Glomerular visceral epithelial cell (primary cell): ENCODE results near the gene DDIT4.
A peak's percentile ranks its signal among the peaks of the same experiment; 100 is the strongest.
"Not testable (repeated sequence)": the region's sequence is repeated elsewhere in the genome, so short reads cannot be mapped to it uniquely, and the experiment has no call there.

Source experiments
- DNase-seq: peaks from one replicate; pipeline ENCODE4 v3.0.0-alpha.2; 2016; ENCODE audit errors: extremely low spot score

Gene DDIT4, protein sequence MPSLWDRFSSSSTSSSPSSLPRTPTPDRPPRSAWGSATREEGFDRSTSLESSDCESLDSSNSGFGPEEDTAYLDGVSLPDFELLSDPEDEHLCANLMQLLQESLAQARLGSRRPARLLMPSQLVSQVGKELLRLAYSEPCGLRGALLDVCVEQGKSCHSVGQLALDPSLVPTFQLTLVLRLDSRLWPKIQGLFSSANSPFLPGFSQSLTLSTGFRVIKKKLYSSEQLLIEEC

DNA sequence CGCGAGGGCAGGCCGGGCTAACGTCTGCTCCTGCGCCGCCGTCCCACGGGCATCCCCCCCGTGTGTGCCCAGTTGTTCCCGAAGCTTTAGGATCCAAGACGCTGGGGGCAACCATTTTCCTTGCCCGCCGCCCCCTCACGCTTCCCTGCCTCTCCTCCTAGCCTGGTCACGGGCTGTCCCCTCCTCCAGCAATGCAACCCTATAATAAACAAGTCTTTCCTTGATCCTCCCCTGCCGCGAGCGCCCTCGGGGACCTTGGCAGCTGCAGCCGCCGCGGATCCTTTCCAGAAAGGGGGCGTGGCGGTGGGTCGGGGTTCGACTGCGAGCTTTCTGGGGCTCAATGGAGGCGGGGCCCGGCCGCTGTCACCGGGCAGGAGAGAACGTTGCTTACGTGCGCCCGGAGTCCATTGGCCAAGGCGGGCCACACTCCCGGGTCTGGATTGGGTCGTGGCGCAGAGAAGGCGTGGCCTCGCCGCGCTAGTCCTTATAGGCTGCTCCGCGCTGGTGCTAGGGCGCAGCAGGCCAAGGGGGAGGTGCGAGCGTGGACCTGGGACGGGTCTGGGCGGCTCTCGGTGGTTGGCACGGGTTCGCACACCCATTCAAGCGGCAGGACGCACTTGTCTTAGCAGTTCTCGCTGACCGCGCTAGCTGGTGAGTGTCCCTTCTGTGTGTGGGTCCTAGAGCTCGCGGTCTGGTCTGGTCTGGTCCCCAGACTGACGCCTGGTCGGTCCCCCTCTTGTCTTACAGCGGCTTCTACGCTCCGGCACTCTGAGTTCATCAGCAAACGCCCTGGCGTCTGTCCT, at the start of gene DDIT4:
TSS of gene DDIT4 (plus strand) at position 515 of the 803 bp plus-strand sequence. CDS start 293 bp downstream, outside the sequence.
- peak; percentile 99 for DNase-seq

DNA sequence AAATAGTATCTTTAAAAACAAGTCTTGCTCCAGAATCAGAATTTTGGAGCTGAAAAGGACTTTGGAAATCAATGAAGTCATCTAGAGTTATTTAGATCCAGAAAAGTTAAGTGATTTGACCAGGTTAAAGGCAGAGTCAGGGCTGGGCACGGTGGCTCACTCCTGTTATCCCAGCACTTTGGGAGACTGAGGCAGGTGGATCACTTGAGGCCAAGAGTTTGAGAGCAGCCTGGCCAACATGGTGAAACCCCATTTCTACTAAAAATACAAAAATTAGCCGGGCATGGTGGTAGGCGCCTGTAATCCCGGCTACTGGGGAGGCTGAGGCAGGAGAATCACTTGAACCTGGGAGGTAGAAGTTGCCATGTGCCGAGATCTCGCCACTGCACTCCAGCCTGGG, 49.5 kb upstream of the DDIT4 start:
- DNase-seq, result not testable (repeated sequence)

DNA sequence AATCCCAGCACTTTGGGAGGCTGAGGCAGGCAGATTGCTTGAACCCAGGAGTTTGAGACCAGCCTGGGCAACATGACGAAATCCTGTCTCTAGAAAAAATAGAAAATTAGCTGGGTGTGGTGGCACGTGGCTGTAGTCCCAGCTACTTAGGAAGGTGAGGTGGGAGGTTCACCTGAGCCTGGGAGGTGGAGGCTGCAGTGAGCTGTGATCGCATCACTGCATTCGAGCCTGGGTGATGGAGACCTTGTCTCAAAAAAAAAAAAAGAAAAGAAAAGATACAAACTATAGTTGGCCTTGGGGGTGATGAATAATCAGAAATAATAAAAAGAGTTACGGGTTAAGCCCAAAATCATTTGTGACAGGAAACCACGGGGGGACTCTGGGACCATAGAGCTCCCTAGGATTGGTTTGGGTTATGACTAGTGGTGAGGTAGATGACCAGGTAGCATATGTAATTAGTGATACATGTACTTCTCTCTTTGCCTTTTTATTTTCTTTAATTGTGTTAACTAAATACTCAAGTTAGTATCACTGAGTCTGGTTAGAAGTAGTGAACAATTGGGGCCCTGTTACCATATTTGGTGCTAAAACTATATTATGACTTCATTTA, 47.2 kb upstream of the DDIT4 start:
- DNase-seq, result no peak

DNA sequence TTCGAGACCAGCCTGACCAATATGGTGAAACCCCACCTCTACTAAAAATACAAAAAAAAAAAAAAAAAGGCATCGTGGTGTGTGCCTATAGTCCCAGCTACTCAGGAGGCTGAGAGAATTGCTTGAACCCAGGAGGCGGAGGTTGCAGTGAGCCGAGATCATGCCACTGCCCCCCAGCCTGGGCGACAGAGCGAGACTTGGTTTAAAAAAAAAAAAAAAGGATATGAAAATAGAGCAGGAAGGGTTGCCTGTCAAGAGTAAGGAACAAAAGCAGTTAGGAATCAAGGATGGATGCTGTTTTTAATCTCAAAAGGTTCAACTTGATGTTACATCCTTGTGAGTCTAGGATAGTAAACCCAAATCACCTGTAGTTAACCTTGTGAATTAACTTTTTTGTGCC, 45.9 kb upstream of the DDIT4 start:
- DNase-seq, result no peak

DNA sequence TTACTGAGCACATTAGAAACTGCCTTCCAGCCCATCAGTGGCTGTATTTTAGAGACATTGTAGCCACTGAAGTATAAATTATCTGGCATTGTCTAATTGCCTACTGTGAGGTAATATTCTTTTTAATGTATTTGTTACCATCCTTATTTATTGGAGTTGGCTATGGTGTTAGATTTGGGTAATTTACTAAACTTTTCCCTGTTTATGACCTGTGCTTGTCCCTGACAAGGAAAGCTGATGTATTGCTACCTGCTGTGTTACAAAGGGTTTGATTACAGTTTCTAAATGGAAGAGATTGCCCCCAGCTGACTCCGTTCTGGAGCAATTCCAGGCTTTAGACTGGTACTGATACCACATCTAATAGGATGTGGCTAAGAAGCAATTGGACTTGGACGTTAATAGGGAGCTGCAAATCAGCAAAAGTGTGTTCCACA, 45.4 kb upstream of the DDIT4 start:
- no peak for DNase-seq

DNA sequence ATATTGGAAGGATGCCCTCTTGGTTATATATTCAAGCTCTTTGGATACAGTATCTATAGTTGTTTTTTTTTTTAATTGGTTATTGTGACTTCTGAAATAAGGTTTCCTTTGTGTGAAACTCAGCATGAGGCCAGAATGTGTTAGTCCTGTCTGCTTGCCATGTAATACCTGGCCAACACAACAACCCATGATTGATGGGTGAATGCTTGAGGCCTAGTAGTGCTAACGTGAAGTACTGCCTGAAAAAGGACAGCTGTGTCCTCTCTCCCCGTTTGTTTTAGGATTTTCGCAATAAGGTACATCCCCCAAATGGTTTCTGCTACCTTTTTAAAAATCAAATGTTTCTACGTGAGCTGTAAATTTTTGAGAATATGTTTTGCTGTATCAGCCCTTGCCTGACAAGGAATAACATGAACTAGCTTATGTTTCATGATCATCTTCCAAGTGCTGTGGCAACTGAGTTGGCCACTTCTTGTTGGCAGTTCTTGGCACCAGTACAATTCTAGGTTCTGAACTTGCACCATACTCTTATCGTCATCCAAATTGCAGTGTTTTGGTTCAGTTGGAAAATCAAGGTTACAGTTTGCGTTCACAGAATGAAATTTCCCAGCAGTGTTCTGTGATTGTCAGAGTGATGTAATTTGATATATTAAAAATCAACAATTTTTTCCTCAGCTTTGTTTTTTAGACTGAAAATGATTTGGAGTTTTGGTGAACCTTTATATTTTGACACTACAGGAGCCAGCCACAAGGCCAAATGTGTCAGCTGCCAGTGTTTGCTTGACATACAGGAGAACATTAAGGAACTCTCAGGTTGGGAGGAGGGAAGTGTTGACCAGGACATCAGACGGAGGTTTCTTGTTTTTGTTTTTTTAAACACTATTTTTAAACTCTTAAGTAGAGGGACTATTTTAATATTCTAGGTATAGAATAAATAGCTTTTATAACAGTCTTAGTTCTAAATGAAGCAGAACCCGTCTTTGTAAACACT, 44.2 kb upstream of the DDIT4 start:
- DNase-seq, result no peak

DNA sequence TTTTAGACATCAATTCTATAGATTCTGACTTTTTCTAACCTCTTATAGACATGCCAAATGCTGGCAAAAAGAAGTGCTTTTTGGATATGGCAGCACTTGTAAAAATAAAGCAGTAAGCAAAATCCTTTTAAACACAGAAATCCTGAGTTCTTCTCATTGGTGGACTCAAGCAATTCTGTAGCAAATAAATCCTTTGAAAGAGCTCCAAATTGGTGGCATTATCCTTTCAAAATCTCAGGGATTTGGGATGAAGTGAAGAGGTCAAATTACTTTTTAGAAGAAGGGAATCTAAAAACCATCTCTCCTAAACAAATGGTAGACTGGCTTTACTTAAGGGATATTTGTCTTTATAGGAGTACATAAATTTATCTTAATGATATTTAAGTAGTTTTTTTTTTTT, 40.1 kb upstream of the DDIT4 start:
- no peak for DNase-seq

DNA sequence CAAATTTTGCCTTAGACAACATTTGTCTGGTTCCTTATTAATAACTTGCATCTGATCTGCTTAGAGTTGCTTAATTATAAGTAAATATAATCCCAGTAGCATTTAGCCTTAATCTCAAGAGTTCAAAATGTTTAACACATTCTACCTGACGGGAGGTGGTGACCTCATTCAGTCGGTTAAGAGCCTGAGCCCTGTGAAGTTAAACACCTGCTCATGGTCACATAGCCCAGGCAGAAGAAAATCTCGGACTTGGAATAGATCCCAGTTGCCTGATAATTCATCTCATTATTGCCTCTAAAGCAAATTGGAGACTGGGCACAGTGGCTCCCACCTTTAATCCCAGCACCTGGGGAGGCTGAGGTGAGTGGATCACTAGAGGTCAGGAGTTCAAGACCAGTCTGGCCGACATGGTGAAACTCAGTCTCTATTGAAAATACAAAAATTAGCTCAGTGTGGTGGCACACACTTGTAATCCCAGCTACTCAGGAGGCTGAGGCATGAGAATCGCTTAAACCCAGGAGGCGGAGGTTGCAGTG, 39.1 kb upstream of the DDIT4 start:
- DNase-seq, result no peak

DNA sequence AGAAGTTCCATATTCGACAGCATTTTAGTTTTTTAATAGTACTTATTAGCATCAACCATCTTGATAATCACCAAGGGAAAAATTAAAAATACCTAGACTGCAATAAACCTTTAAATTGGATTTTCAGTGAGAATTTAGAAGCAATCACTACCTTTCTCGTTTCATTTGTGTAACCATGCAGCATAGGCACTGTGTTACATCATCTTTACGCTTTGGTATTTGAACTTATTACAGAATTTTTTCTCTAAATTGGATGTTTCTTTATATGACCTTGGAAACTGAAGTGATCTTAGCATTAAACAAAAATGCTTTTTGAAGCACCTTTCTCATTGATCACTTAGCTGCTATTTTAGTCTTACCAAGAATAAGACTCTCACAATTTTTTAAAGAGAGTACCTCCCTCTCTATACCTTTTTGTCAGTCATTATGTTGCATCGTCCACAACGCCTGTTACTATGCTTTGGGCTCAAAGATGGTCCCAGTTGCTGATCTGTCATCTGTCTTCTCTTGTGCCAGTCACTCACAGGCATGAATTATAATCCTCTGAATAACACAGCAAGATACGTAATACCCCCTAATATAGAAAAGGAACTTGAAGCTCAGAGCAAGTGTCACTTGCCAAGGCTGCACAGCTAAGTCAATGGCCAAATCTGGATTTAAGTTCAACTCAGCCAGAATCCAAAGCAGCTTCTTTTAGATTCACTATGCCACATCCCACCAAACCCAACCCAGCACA, 38.0 kb upstream of the DDIT4 start:
- DNase-seq, result no peak

DNA sequence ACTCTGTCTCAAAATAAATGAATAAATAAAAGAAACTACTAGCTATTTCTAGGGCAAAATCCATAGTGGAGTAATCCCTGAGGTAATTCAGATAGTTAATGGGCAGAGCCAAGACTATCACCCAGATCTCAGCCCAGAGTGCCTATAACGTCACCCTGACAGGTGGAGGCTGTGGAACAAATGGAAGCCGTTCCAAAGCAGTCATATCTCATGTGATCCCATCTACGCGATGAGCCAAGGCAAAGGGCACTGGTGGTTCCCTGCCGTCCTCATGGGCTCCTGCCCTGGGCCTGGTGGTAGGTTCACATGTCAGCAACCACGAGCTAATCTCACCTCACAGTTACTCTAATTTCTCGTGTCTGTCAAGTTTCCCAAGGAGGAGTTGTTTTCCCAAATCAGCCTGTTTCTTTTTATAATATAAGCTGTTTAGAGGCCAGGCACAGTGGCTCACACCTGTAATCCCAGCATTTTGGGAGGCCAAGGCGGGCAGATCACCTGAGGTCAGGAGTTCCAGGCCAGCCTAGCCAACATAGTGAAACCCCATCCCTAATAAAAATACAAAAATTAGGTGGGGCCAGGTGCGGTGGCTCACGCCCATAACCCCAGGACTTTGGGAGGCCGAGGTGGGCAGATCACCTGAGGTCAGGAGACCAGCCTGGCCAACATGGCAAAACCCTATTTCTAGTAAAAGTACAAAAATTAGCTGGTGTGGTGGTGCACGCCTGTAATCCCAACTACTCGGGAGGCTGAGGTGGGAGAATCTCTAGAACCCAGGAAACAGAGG, 35.1 kb upstream of the DDIT4 start:
- DNase-seq, result no peak

DNA sequence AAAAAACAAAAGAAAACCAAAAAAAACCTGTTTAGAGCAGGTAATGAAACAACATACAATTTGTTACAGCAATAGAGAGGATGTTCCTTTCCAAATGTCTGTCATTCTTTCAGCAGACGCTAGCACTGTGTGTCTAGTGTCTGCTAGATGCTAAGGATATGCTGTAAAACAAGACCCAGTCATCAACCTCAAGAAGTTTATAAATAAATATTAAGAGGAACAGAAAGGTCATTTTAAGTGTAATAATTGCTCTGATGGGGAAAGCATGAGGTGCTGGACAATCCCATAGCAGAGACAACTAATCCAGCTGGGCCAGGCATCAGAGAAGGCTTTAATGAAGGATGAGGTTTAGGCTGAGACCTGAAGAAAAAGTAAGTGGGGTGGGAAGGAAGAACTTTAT, 34.3 kb upstream of the DDIT4 start:
- no peak for DNase-seq

DNA sequence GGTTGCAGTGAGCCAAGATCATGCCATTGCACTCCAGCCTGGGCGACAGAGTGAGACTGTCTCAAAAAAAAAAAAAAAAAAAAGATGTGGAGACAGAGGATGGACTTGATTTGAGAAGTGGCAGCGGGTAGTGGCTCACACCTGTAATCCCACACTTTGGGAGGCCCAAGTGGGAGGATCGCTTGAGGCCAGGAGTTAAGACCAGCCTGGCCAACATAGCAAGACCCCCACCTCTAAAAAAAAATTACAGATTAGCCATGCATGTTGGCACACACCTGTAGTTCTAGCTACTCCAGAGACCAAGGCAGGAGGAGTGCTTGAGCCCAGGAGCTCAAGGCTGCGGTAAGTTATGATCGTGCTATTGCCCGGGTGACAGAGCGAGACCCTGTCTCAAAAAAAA, 33.4 kb upstream of the DDIT4 start:
- DNase-seq, result no peak

DNA sequence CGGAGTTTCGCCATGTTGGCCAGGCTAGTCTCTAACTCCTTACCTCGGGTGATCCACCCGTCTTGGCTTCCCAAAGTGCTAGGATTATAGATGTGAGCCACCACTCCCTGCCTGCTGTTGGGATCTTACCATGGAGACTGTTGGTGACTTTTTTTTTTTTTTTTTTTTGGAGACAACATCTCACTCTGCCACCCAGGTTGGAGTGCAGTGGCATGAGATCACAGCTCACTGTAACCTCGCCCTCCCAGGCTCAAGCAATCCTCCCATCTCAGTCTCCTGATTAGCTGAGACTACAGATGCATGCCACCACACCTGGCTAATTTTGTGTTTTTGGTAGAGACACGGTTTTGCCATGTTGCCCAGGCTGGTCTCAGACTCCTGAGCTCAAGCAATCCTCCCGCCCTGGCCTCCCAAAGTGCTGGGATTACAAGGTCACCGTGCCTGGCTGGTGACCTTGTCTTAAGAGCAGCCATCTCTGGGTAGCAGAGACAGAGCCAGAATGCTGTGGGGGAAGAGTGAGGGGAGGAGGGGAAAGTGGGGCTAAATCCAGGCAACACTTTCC, 32.0 kb upstream of the DDIT4 start:
- DNase-seq, result no peak

DNA sequence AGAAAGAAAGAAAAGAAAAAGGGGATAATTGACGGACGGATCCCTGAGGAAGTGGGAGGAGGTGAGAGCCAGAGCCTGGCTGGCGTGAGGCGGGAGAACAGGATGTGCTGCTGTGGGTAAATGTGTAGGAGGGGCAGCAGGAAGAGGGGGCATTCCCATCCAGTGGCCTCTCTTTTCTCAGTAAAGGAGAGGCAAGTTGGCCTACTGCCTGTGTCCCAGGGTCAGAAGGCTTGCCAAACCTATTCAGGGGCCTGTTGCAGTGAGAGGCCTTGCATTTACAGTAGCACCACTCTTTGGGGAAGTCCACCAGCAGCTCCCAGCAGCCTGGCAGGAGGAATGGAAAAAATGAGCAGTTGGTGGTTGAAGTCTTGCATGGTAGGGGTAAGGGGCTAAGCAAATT, 31.0 kb upstream of the DDIT4 start:
- no peak for DNase-seq

DNA sequence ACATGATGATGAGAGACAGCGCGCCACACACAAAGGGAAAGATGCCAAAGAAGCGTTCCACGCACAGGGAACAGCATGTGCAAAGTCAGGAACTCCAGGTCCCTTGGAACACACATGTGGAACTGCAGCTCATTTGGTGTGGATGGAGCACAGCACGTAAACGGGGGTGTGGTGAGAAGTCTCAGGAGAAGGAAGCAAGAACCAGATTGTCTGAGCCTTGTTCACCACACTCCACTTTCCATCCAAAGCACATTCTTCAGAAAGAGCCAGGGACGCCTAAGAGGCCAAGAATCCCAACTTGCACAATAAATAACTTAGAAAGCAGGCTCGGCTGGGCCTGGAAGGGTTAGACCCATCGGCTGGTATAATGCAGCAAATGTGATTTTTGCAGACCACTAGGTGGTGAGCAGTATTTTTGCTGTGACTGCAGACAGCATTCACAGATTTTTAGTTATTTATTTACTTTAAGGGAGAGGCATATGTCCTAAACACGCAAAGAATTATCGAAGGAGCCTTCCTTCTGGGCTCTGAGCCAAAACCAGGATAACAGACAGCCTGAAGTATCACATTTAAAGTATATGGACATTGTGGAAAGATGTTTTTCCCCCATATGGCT, 29.8 kb upstream of the DDIT4 start:
- DNase-seq, result peak; percentile 65

DNA sequence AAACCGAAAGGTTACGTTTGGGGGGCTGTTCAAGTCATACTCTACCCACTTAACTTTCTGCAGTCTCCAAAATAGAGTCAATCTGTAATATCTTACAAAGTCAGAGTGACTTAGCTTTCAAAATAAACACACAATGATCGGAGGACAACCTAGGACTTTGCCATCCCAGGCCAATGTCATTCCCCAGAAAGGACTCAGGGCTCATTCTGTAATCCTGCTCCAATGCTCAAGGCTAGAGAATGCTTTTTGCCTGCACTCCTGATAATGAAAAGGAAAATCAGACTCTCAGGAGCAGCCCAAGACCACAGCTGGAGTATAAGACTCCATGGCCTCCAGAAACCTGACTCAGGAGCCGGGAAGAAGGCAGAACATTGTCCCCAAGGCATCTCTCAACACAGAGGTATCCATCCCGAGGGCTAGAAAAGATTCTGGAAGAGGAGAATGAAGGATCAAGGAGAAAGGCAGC, 29.1 kb upstream of the DDIT4 start:
- no peak for DNase-seq

DNA sequence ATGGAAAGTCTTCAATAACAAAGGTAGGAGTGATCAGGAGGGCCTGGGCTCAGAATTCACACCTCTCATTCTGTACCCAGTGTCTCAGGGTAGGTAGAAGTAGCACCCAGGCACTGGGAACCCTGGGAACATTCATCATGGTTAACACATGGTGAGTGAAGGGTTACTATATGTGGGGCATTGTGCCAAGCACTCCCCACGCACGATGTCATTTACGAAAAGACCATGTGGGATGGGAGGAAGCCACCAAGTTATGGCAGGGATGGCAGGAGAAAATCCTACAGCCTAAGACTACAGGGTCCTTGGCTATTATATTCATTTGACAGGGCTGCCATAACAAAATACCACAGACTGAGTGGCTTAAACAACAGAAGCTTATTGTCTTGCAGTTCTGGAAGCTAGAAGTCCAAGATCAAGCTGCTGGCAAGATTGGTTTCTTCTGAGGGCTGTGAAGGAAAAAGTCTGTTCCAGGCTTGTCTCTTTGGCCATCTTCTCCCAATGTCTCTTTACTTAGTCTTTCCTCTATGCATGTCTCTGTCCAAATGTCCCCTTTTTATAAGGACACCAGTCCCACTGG, 27.7 kb upstream of the DDIT4 start:
- no peak for DNase-seq

DNA sequence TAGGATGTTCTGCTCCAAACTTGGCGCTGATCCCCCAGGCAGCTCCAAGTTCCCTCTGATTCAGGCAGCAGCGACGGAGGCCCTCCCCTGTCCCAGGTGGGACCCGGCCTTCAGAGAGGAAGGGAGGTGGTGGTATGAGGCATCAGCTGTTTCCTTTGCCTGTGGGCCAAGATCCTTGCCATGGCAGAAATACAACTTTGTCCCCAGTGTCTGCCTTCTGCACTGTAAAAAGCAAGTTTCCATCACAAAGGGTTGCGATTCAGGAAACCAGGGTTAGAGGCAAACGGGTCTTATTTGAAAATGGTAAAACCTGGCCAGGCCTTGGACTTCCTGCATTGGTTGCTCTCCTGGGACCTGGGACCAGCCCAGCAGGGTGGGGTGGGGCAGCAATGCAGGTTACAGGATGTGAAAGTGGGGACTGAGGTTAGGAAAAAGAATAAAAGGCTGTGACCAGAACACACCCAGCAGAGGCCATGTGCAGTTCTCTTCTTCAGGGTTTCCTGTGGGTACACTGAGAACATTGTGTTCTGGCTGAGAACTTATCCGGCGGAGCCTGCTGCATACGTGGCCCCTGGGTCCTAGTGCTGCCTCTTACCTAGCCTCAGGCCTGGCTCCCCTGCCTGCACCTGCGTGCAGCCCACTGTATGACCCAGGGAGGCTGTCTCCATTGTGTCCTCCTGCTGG, 25.1 kb upstream of the DDIT4 start:
- DNase-seq, result no peak
